Upper lobe of left lung (tissue), 4 donors: ENCODE data around the gene ENG.

Experiments
- POLR2A ChIP-seq, 4 donors: fragments of 450-650 bp; IDR thresholded peaks; one replicate each; pipeline ENCODE4 v1.5.1; 2016 to 2017; ENCODE audit warnings: antibody characterized with exemption in 4 of 4, mild to moderate bottlenecking in 2 of 4
- POLR2AphosphoS5 ChIP-seq, 2 donors: sonication (generic); formaldehyde crosslinking; IDR thresholded peaks; one replicate each; pipeline ENCODE4 v1.5.1; 2017; ENCODE audit warnings: antibody characterized with exemption in 2 of 2
- TF ChIP-seq, protein P1 (sequence below), 6 experiments: fragments of 450-650 bp in 4 of 6; fragments of 200-600 bp in 2 of 6; sonication (generic) in 2 of 6; IDR thresholded peaks; one replicate each; pipeline ENCODE4 v1.5.1; 2016 to 2019; ENCODE audit warnings: antibody characterized with exemption in 6 of 6

DNA sequence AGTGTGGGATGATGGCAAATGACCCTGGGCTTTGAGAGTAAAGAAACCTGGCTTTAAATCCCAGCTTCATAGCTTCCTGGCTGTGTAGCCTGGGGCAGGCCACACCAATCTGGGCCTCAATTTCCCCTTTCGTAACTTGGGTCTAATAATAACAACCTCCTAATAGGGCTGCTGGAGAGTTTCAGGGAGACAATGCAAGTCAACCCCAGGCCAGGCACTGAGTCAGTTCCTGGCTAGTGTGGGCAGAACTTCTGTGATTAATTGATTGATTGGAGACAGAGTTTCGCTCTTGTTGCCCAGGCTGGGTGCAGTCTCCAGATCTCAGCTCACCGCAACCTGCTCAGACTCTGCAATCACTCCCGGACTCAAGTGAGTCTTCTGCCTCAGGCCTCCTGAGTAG is 72.7 kb downstream of the ENG start:
- TF ChIP-seq, protein P1, sequence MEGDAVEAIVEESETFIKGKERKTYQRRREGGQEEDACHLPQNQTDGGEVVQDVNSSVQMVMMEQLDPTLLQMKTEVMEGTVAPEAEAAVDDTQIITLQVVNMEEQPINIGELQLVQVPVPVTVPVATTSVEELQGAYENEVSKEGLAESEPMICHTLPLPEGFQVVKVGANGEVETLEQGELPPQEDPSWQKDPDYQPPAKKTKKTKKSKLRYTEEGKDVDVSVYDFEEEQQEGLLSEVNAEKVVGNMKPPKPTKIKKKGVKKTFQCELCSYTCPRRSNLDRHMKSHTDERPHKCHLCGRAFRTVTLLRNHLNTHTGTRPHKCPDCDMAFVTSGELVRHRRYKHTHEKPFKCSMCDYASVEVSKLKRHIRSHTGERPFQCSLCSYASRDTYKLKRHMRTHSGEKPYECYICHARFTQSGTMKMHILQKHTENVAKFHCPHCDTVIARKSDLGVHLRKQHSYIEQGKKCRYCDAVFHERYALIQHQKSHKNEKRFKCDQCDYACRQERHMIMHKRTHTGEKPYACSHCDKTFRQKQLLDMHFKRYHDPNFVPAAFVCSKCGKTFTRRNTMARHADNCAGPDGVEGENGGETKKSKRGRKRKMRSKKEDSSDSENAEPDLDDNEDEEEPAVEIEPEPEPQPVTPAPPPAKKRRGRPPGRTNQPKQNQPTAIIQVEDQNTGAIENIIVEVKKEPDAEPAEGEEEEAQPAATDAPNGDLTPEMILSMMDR (IDR thresholded peaks at IDR 0.05) = no peak
- TF ChIP-seq POLR2AphosphoS5 (IDR thresholded peaks at IDR 0.05) (no peak), POLR2A (IDR thresholded peaks at IDR 0.05) (no peak)
